Ascending aorta (tissue), 2 donors: Measurements from ENCODE around the gene PTPN3. TPM values are rescaled to one million over a fixed set of nuclear protein-coding genes. Genes with fewer than 3 reads are reported as not detected.

Source experiments
- DNase-seq, 2 donors: peaks; one replicate each; pipeline ENCODE4 v3.0.0-alpha.2; 2019; ENCODE audit warnings: low spot score in 2 of 2
- H3K27ac ChIP-seq, 2 donors: fragments of 200-600 bp; sonication (generic); one replicate each; pipeline ENCODE4 v1.5.1; 2016 to 2017; ENCODE audit warnings: mild to moderate bottlenecking in 1 of 2
- H3K27me3 ChIP-seq: fragments of 200-600 bp; sonication (generic); one replicate; pipeline ENCODE4 v1.5.1; 2017
- H3K36me3 ChIP-seq, 2 donors: fragments of 200-600 bp; sonication (generic); one replicate each; pipeline ENCODE4 v1.5.1; 2016
- H3K4me1 ChIP-seq, 2 donors: fragments of 200-600 bp; sonication (generic); one replicate each; pipeline ENCODE4 v1.5.1; 2016 to 2017; ENCODE audit warnings: mild to moderate bottlenecking in 1 of 2
- H3K4me3 ChIP-seq, 2 donors: fragments of 200-600 bp; sonication (generic); one replicate each; pipeline ENCODE4 v1.5.1; 2016 to 2017; ENCODE audit warnings: mild to moderate bottlenecking in 1 of 2
- H3K9me3 ChIP-seq, 2 donors: fragments of 200-600 bp; sonication (generic); one replicate each; pipeline ENCODE4 v1.5.1; 2016
- CTCF ChIP-seq, 3 experiments: fragments of 200-600 bp in 2 of 3; fragments of 450-650 bp in 1 of 3; sonication (generic) in 2 of 3; IDR thresholded peaks; one replicate each; pipeline ENCODE4 v1.5.1; 2016 to 2019; ENCODE audit warnings: antibody characterized with exemption in 3 of 3, mild to moderate bottlenecking in 1 of 3, moderate library complexity in 1 of 3
- intact Hi-C: fragments of 100-400 bp; cut with DNase I; formaldehyde crosslinking; loops from one replicate; pipeline ENCODE4 v1.15.1; 2023
- total RNA-seq: library from RNA; depleted of rRNA; stranded (reverse); fragments of >200 nt; gene quantifications from one replicate; pipeline ENCODE4 v1.1.0, GENCODE V29; 2016

The PTPN3 gene
- total RNA-seq, 1 donor from 2014 or later = 4.3 TPM

- Histone ChIP-seq H3K36me3 (no peaks in the 10 kb centered on the region), H3K4me1 (peaks cover 0 to 12% of the 10 kb centered on the region in 2 donors), H3K27me3 (no peaks in the 10 kb centered on the region), H3K9me3 (no peaks in the 10 kb centered on the region), H3K27ac (no peak overlapping the region), H3K4me3 (no peak overlapping the region)
- intact Hi-C loops = no loop called here
- DNase-seq = no peak
- no peak for TF ChIP-seq CTCF (IDR thresholded peaks at IDR 0.05)
These were observed 30.2 kb downstream of the PTPN3 start for GRCh38 chr9:109467936-109468335.

- TF ChIP-seq CTCF (IDR thresholded peaks at IDR 0.05) = no peak
- no peak for DNase-seq
- H3K9me3 ChIP-seq = no peaks in the 10 kb centered on the region
- no peak overlapping the region for H3K4me3 ChIP-seq
- no peak overlapping the region for H3K27ac ChIP-seq
- peaks cover 9 to 10% of the 10 kb centered on the region in 2 donors for H3K36me3 ChIP-seq
- intact Hi-C loops = no loop called here
- H3K4me1 ChIP-seq = peaks cover 0 to 8% of the 10 kb centered on the region in 2 donors
- H3K27me3 ChIP-seq = no peaks in the 10 kb centered on the region
These were observed 31.2 kb downstream of the PTPN3 start for GRCh38 chr9:109466623-109467590.

GRCh38 chr9:109463924-109464625, 34.0 kb downstream of the PTPN3 start:
- no peaks in the 10 kb centered on the region for H3K27me3 ChIP-seq
- no peaks in the 10 kb centered on the region for H3K4me1 ChIP-seq
- intact Hi-C loops = no loop called here
- DNase-seq = no peak
- peaks cover 9 to 16% of the 10 kb centered on the region in 2 donors for H3K36me3 ChIP-seq
- no peaks in the 10 kb centered on the region for H3K9me3 ChIP-seq
- H3K4me3 ChIP-seq = no peak overlapping the region
- H3K27ac ChIP-seq = no peak overlapping the region
- no peak for TF ChIP-seq CTCF (IDR thresholded peaks at IDR 0.05)

- DNase-seq = no peak
- Histone ChIP-seq H3K27ac (no peak overlapping the region), H3K4me3 (no peak overlapping the region), H3K36me3 (peaks cover 22 to 34% of the 10 kb centered on the region in 2 donors), H3K27me3 (no peaks in the 10 kb centered on the region), H3K9me3 (no peaks in the 10 kb centered on the region), H3K4me1 (no peaks in the 10 kb centered on the region)
- no peak for TF ChIP-seq CTCF (IDR thresholded peaks at IDR 0.05)
- intact Hi-C loops = no loop called here
These were observed 37.5 kb downstream of the PTPN3 start for GRCh38 chr9:109460576-109460975.

GRCh38 chr9:109459423-109459822, 38.7 kb downstream of the PTPN3 start:
- H3K4me3 ChIP-seq = no peak overlapping the region
- H3K27me3 ChIP-seq = no peaks in the 10 kb centered on the region
- intact Hi-C loops = no loop called here
- no peak for DNase-seq
- no peaks in the 10 kb centered on the region for H3K4me1 ChIP-seq
- TF ChIP-seq CTCF (IDR thresholded peaks at IDR 0.05) = no peak
- H3K9me3 ChIP-seq = no peaks in the 10 kb centered on the region
- peaks cover 25 to 35% of the 10 kb centered on the region in 2 donors for H3K36me3 ChIP-seq
- no peak overlapping the region for H3K27ac ChIP-seq
